Measurements from ENCODE around the gene GSTA2. TPM values are rescaled to one million over a fixed set of nuclear protein-coding genes. Genes with fewer than 3 reads are reported as not detected.
"Not testable (repeated sequence)": the region's sequence is repeated elsewhere in the genome, so short reads cannot be mapped to it uniquely, and the experiment has no call there.

The GSTA2 gene
- total RNA-seq, 2 experiments from 2014 or later: not detected

DNA sequence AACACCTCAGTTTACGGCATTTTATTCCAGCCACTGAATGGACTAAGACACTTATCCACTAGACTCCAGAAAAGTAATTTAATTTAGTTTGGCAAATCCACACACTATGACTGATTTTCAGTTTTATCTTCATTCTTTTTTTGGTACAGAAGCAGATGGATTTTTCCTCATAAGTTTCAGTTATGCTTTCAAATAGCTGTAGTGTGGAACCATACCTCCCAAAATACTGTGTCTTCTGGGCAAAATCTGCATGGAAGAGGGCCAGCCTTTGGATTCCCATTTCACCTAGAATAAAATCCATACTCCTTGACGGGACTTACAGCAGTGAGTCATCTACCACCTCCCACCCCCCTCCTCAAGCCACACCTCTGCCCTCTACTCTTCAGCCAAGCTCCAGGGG is 43.0 kb downstream of the GSTA2 start:
- H3K9me3 Mint-ChIP-seq (ENCODE audit: low read depth): no peaks in the 10 kb centered on the region
- H3K4me1 Mint-ChIP-seq: no peaks in the 10 kb centered on the region
- H3K4me3 Mint-ChIP-seq: no peak overlapping the region
- DNase-seq: no peak
- intact Hi-C loops (cut with DNase I, micrococcal nuclease): loop anchor here in 1 of 2 experiments (10.0 kb wide), 1 partner anchor 764 kb away; no protein-coding TSS in a partner anchor
- POLR2A ChIA-PET: no interaction called here
- ATAC-seq: no peak
- H3K27me3 Mint-ChIP-seq: peaks cover 2% of the 10 kb centered on the region
- CTCF ChIA-PET: interaction anchor here (1.8 kb wide), 1 partner anchor 10 kb away, joined by 4 read pairs; no protein-coding TSS in a partner anchor
- no peaks in the 10 kb centered on the region for H3K36me3 Mint-ChIP-seq (ENCODE audit: low read depth)
- no peak overlapping the region for H3K27ac Mint-ChIP-seq

DNA sequence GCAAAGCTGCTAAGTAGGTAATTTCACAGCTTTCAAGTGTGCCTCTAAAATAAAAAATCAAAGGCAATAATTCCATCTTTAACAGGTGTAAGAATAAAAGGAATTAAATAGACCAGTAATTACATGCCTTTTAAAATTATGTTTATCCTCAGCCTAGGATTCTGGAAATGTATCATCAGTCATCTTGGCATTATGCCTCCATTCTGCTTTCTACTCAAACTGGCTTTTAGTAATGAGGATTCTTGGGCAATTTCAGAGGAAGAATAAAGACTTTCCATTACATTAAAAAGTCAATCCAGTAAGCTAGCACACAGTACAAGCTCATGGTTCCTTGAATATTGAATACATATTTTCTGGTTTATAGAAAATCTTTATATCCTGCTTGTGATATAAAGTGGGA is 44.7 kb downstream of the GSTA2 start:
- no peaks in the 10 kb centered on the region for H3K9me3 Mint-ChIP-seq (ENCODE audit: low read depth)
- intact Hi-C loops (cut with DNase I, micrococcal nuclease): no loop called here

DNA sequence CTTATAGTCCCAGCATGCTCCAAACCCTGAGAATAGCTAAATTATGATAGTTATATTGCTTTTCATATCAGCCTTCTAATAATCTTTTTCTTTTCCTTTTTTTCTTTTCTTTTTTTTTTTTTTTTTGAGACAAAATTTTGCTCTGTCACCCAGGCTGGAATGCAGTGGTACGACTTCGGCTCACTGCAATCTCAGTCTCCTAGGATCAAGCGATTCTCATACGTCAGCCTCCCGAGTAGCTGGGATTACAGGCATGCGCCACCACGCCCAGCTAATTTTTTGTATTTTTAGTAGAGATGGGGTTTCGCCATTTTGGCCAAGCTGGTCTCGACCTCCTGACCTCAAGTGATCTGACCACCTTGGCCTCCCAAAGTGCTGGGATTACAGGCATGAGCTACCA is 48.5 kb downstream of the GSTA2 start:
- CTCF ChIA-PET: interaction anchor here (0.6 to 0.8 kb wide), 2 partner anchors 10 to 587 kb away, joined by 3 to 4 read pairs; no protein-coding TSS in a partner anchor
- H3K4me1 Mint-ChIP-seq; DNase-seq; H3K27ac Mint-ChIP-seq; ATAC-seq; H3K36me3 Mint-ChIP-seq (ENCODE audit: low read depth); intact Hi-C loops (cut with DNase I, micrococcal nuclease); POLR2A ChIA-PET; H3K9me3 Mint-ChIP-seq (ENCODE audit: low read depth); H3K27me3 Mint-ChIP-seq; H3K4me3 Mint-ChIP-seq: not testable (repeated sequence)

More for the DNA sequence above, 44.7 kb downstream of the GSTA2 start:
- peaks cover 4% of the 10 kb centered on the region for H3K27me3 Mint-ChIP-seq
- ATAC-seq (no peak), DNase-seq (no peak)
- CTCF ChIA-PET: interaction anchor here (0.7 kb wide), 1 partner anchor 112 kb away, joined by 3 read pairs; no protein-coding TSS in a partner anchor
- no peak overlapping the region for H3K4me3 Mint-ChIP-seq
- no peak overlapping the region for H3K27ac Mint-ChIP-seq
- no peaks in the 10 kb centered on the region for H3K4me1 Mint-ChIP-seq
- POLR2A ChIA-PET: no interaction called here
- H3K36me3 Mint-ChIP-seq (ENCODE audit: low read depth): no peaks in the 10 kb centered on the region

DNA sequence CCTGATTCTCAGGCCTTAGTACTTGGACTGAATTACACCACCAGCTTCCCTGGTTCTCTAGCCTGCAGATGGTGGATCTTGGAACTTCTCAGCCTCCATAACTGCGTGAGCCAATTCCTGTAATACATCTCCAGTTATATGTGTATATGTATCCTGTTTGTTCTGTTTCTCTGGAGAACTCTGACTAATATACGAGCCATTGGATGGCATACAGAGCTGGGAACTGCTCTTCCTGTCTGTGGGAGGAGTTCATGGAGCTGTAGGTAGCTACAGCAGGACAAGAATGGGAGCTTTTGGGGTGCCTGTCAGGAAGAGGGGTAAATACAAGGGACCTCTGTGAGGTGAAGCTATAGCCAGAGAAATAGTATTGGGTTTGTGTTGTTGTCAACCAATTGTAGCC is 51.1 kb downstream of the GSTA2 start:
- ATAC-seq (no peak), DNase-seq (no peak)
- Mint-ChIP-seq H3K36me3 (ENCODE audit: low read depth) (no peaks in the 10 kb centered on the region), H3K4me1 (no peaks in the 10 kb centered on the region), H3K27ac (no peak overlapping the region), H3K27me3 (peaks cover 2% of the 10 kb centered on the region), H3K4me3 (no peak overlapping the region), H3K9me3 (ENCODE audit: low read depth) (peaks cover 2% of the 10 kb centered on the region)
- CTCF ChIA-PET: interaction anchor here (0.6 kb wide), 1 partner anchor 48 kb away, joined by 3 read pairs; no protein-coding TSS in a partner anchor
- POLR2A ChIA-PET: no interaction called here
- intact Hi-C loops (cut with DNase I, micrococcal nuclease): no loop called here

DNA sequence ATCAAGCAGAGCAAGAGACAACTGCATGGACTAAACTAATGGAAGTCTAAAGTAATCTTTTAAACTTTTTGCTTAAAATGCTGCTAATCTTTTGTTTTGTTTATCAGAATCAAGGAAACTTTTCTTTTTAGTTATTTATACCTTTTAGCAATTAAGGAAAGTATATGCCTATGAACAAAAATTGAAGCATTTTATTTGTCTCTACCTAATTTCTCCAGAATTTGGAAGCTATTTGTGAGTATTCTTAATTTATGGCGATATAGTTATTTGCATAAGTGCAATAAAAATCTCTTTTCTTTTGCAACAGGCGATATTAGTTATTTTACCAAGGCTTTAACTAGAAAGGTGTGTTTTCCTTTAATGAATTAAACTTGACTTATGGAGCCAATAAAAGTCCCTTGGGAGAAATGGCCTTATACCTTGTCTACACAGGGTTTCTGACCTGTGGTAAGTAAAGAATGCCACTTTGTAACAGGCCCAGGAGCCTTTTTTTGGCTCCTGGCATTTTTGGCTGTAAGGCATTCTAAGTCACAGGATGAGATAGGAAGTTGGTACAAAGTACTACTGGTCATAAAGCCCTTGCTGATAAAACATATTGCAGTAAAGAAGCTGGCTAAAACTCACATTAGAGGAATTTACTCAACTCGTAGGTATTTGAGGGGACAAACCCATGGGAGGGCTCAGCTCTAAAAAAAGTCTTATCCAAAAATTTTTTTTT is 55.2 kb downstream of the GSTA2 start:
- POLR2A ChIA-PET: interaction anchor here (0.6 kb wide), 1 partner anchor 9 kb away, joined by 3 read pairs; no protein-coding TSS in a partner anchor

DNA sequence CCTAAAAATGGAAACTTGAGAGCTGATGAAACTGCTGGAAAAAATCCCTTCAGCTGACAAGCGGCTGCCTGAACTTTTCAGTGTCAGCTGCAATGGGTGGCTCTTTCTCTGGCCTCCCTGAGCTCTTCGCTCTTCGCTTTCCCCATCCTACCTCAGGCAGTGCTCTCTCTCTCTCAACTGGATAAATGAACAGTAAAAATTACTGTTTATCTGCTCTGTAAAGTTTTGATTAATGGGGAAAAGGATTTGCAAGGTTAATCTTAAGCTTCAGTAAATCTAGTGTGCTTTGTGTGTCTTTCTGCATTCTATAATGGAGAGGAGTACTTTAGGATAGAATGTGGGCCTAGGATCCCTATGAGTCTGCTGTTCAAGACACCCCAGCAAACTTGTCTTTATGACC is 57.3 kb downstream of the GSTA2 start:
- no peaks in the 10 kb centered on the region for H3K36me3 Mint-ChIP-seq (ENCODE audit: low read depth)
- intact Hi-C loops (cut with DNase I, micrococcal nuclease): no loop called here
- peaks cover 4% of the 10 kb centered on the region for H3K27me3 Mint-ChIP-seq
- H3K9me3 Mint-ChIP-seq (ENCODE audit: low read depth): peaks cover 2% of the 10 kb centered on the region
- H3K4me1 Mint-ChIP-seq: no peaks in the 10 kb centered on the region
- POLR2A ChIA-PET: no interaction called here
- H3K27ac Mint-ChIP-seq: no peak overlapping the region
- CTCF ChIA-PET: interaction anchor here (0.9 to 1.4 kb wide), 4 partner anchors 10 to 55 kb away, joined by 3 to 4 read pairs (median 3); no protein-coding TSS in a partner anchor
- ATAC-seq: no peak
- H3K4me3 Mint-ChIP-seq: no peak overlapping the region
- DNase-seq: no peak

More for the DNA sequence above, 55.2 kb downstream of the GSTA2 start:
- intact Hi-C loops (cut with DNase I, micrococcal nuclease): no loop called here
- H3K9me3 Mint-ChIP-seq (ENCODE audit: low read depth): peaks cover 2% of the 10 kb centered on the region
- no peaks in the 10 kb centered on the region for H3K36me3 Mint-ChIP-seq (ENCODE audit: low read depth)
- H3K4me1 Mint-ChIP-seq: no peaks in the 10 kb centered on the region
- DNase-seq (no peak), ATAC-seq (no peak)
- peaks cover 2% of the 10 kb centered on the region for H3K27me3 Mint-ChIP-seq
- CTCF ChIA-PET: no interaction called here
- no peak overlapping the region for H3K27ac Mint-ChIP-seq
- H3K4me3 Mint-ChIP-seq: no peak overlapping the region

DNA sequence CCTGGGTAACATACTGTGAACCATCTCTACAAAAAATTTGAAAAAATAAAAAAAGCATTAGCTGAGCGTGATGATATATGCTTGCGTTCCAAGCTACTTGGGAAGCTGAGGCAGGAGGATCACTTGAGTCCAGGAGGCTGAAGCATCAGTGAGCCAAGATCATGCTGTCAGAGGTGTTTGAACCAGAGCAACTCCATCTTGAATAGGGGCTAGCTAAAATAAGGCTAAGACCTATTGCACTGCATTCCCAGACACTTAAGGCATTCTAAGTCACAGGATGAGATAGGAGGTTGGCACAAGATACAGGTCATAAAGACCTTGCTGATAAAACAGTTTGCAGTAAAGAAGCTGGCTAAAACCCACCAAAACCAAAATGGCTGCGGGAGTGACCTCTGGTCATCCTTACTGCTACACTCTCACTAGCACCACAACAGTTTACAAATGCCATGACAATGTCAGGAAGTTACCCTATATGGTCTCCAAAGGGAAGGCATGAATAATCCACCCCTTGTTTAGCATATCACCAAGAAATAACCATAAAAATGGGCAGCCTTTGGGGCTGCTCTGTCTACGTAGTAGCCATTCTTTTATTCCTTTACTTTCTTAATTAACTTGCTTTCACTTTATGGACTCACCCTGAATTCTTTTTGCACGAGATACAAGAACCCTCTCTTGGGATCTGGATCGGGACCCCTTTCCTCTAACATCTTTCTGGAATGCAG is 58.3 kb downstream of the GSTA2 start:
- intact Hi-C loops (cut with DNase I, micrococcal nuclease); H3K27ac Mint-ChIP-seq; H3K4me1 Mint-ChIP-seq; H3K27me3 Mint-ChIP-seq; ATAC-seq; H3K36me3 Mint-ChIP-seq (ENCODE audit: low read depth); H3K9me3 Mint-ChIP-seq (ENCODE audit: low read depth); DNase-seq; POLR2A ChIA-PET; H3K4me3 Mint-ChIP-seq: not testable (repeated sequence)
- CTCF ChIA-PET: interaction anchor here (0.7 kb wide), 1 partner anchor 10 kb away, joined by 3 read pairs; no protein-coding TSS in a partner anchor

DNA sequence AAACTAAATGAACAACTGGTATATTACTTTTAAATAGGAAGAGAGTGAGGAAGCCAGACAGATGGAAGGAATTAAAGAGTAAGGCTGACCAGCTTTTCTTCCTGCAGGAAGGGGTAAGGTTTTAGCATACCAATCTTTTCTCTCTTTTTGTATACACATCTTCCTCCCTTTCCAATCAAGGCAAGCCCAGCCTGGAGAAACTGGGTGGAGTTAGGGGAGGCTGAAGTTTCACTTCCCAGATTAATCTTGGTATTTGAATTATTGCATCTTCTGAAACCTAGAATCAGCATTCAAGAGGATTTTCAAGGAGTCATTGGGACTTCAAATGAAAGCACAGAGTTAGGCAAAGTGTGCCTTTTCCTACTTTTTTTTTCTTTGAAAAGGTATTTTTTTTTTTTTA is 59.2 kb downstream of the GSTA2 start:
- ATAC-seq: no peak
- DNase-seq: no peak
- H3K4me1 Mint-ChIP-seq: no peaks in the 10 kb centered on the region
- peaks cover 4% of the 10 kb centered on the region for H3K27me3 Mint-ChIP-seq
- POLR2A ChIA-PET: no interaction called here
- CTCF ChIA-PET: no interaction called here
- intact Hi-C loops (cut with DNase I, micrococcal nuclease): no loop called here
- H3K9me3 Mint-ChIP-seq (ENCODE audit: low read depth): peaks cover 2% of the 10 kb centered on the region
- H3K36me3 Mint-ChIP-seq (ENCODE audit: low read depth): no peaks in the 10 kb centered on the region
- no peak overlapping the region for H3K27ac Mint-ChIP-seq
- no peak overlapping the region for H3K4me3 Mint-ChIP-seq

Other genes with a start within 250 kb of the GSTA2 start
- 1 to 10 TPM; 3.5 to 3.6 TPM for gene TRAM2, start 186.4 kb downstream of the GSTA2 start, total RNA-seq
- gene TMEM14A, start 92.4 kb downstream of the GSTA2 start, total RNA-seq: 10 to 100 TPM; 10.4 to 18.8 TPM
- not detected for gene GSTA1, start 40.3 kb upstream of the GSTA2 start, total RNA-seq
- not detected for gene GSTA5, start 77.3 kb upstream of the GSTA2 start, total RNA-seq
- not detected for gene GSTA3, start 146.2 kb upstream of the GSTA2 start, total RNA-seq
- 10 to 100 TPM; 23.5 to 28.9 TPM for gene GSTA4, start 231.8 kb upstream of the GSTA2 start, total RNA-seq

All from activated CD4-positive, alpha-beta T cell treated with anti-CD3 and anti-CD28 coated beads for 36 hours (primary cell).